HG03159 (cell line): Measurements from ENCODE around the gene SLC8B1.

Experiments used
- ATAC-seq: cut with Tn5 transposase; IDR thresholded peaks from one replicate; pipeline ENCODE4 v1.9.1; 2021; ENCODE audit warnings: mild to moderate bottlenecking, moderate library complexity; ENCODE audit not compliant: unreplicated experiment

SLC8B1 gene

GRCh38 chr12:113296557-113297213, 38.2 kb downstream of the SLC8B1 start:
- ATAC-seq = no peak

GRCh38 chr12:113295886-113296556, 38.9 kb downstream of the SLC8B1 start:
- ATAC-seq = no peak

- no peak for ATAC-seq
Observed at GRCh38 chr12:113293100-113293499, 41.8 kb downstream of the SLC8B1 start.

GRCh38 chr12:113292547-113292946, 42.4 kb downstream of the SLC8B1 start:
- no peak for ATAC-seq

- ATAC-seq = no peak
Observed at GRCh38 chr12:113292091-113292490, 42.8 kb downstream of the SLC8B1 start.

- no peak for ATAC-seq
Observed at GRCh38 chr12:113291586-113291985, 43.3 kb downstream of the SLC8B1 start.

GRCh38 chr12:113290506-113290905, 44.4 kb downstream of the SLC8B1 start:
- ATAC-seq = no peak

GRCh38 chr12:113289361-113289760, 45.5 kb downstream of the SLC8B1 start:
- ATAC-seq = no peak

- no peak for ATAC-seq
Observed at GRCh38 chr12:113287899-113288282, 47.0 kb downstream of the SLC8B1 start.

GRCh38 chr12:113287146-113287898, 47.6 kb downstream of the SLC8B1 start:
- no peak for ATAC-seq

- no peak for ATAC-seq
Observed at GRCh38 chr12:113286712-113287111, 48.2 kb downstream of the SLC8B1 start.

- ATAC-seq = no peak
Observed at GRCh38 chr12:113285679-113286610, 49.0 kb downstream of the SLC8B1 start.

- no peak for ATAC-seq
Observed at GRCh38 chr12:113284751-113285150, 50.2 kb downstream of the SLC8B1 start.

- ATAC-seq = no peak
Observed at GRCh38 chr12:113278633-113279032, 56.3 kb downstream of the SLC8B1 start.

GRCh38 chr12:113278141-113278540, 56.8 kb downstream of the SLC8B1 start:
- ATAC-seq = no peak

- no peak for ATAC-seq
Observed at GRCh38 chr12:113277511-113277910, 57.4 kb downstream of the SLC8B1 start.

GRCh38 chr12:113276946-113277500, 57.9 kb downstream of the SLC8B1 start:
- ATAC-seq = no peak

GRCh38 chr12:113276306-113276705, 58.6 kb downstream of the SLC8B1 start:
- ATAC-seq = no peak

- no peak for ATAC-seq
Observed at GRCh38 chr12:113274848-113275247, 60.1 kb downstream of the SLC8B1 start.

GRCh38 chr12:113273053-113273725, 61.7 kb downstream of the SLC8B1 start:
- ATAC-seq = no peak
